Measurements from ENCODE around the gene TRIM67.

GRCh38 chr1:231134624-231135023 is 27.2 kb upstream of the TRIM67 start:
- no peak for TF ChIP-seq CTCF (IDR thresholded peaks at IDR 0.05)
- TF ChIP-seq POLR2A (IDR thresholded peaks at IDR 0.05) = no peak
